ENCODE data around the gene NEFH. TPM values are rescaled to one million over a fixed set of nuclear protein-coding genes. Genes with fewer than 3 reads are reported as not detected.
"Not testable (repeated sequence)": the region's sequence is repeated elsewhere in the genome, so short reads cannot be mapped to it uniquely, and the experiment has no call there.

Gene NEFH
- total and polyA plus RNA-seq, 3 experiments from 2014 or later: 1.6 to 7.1 (median 6.3) TPM

DNA sequence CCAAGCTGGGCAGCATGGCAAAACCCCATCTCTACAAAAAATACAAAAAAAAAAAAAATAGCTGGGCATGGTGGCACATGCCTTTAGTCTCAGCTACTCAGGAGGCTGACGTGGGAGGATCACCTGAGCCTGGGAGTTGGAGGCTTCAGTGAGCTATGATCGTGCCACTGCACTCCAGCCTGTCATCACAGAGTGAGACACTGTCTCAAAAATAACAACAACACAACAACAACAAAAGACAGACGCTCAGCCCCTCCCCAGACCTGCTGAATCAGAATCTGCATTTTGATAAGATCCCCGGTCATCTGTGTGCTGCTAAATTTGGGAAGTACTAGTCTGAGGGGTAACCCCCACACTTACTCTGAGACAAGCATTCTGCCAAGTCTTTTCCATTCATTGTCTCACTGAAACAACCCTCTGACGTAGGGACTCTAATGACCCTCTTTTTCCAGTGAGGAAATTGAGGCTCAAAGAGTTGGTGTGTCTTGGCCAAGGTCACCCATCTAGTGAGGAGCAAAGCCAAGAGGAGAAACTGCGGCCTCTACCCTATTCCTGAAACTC lies 7.5 kb downstream of the NEFH start:
- Mint-ChIP-seq H3K4me1 (no peaks in the 10 kb centered on the region), H3K27me3 (peaks cover 0 to 2% of the 10 kb centered on the region in 2 donors), H3K36me3 (peaks cover 0 to 4% (median 1%) of the 10 kb centered on the region in 3 donors), H3K4me3 (no peak overlapping the region), H3K9me3 (no peaks in the 10 kb centered on the region), H3K27ac (no peak overlapping the region)
- H3K4me3 ChIP-seq (ENCODE audit: low read length): no peak overlapping the region
- DNase-seq: no peak
- no peaks in the 10 kb centered on the region for H3K27me3 ChIP-seq (ENCODE audit: insufficient read depth, low read length, poor library complexity, severe bottlenecking)
- CTCF ChIA-PET: interaction anchor here (0.9 kb wide), 1 partner anchor 92 kb away, joined by 3 read pairs; no protein-coding TSS in a partner anchor
- POLR2A ChIA-PET: no interaction called here
- H3K9me3 ChIP-seq (ENCODE audit: low read length): no peaks in the 10 kb centered on the region
- H3K4me1 ChIP-seq (ENCODE audit: insufficient read depth, low read length): no peaks in the 10 kb centered on the region
- H3K27ac ChIP-seq (ENCODE audit: low read depth, low read length): no peak overlapping the region
- no peaks in the 10 kb centered on the region for H3K36me3 ChIP-seq (ENCODE audit: insufficient read depth, low read length)

DNA sequence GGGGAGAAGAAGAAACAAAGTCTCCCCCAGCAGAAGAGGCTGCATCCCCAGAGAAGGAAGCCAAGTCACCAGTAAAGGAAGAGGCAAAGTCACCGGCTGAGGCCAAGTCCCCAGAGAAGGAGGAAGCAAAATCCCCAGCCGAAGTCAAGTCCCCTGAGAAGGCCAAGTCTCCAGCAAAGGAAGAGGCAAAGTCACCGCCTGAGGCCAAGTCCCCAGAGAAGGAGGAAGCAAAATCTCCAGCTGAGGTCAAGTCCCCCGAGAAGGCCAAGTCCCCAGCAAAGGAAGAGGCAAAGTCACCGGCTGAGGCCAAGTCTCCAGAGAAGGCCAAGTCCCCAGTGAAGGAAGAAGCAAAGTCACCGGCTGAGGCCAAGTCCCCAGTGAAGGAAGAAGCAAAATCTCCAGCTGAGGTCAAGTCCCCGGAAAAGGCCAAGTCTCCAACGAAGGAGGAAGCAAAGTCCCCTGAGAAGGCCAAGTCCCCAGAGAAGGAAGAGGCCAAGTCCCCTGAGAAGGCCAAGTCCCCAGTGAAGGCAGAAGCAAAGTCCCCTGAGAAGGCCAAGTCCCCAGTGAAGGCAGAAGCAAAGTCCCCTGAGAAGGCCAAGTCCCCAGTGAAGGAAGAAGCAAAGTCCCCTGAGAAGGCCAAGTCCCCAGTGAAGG lies 9.2 kb downstream of the NEFH start:
- CTCF ChIA-PET: not testable (repeated sequence)

DNA sequence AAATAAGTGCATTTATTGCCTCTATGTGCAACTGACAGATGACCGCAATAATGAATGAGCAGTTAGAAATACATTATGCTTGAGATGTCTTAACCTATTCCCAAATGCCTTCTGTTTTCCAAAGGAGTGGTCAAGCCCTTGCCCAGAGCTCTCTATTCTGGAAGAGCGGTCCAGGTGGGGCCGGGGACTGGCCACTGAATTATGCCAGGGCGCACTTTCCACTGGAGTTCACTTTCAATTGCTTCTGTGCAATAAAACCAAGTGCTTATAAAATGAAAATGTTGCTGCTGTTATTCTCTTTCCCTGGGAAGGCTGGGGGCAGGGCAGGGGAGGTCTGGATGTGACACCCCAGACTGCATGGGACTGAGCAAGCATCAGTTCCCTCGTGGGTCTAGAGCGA lies 11.0 kb downstream of the NEFH start:
- H3K4me1 Mint-ChIP-seq: no peaks in the 10 kb centered on the region
- H3K4me3 Mint-ChIP-seq: no peak overlapping the region
- ChIA-PET POLR2A (no interaction called here), CTCF (no interaction called here)
- H3K27me3 ChIP-seq (ENCODE audit: insufficient read depth, low read length, poor library complexity, severe bottlenecking): no peaks in the 10 kb centered on the region
- no peak overlapping the region for H3K4me3 ChIP-seq (ENCODE audit: low read length)
- H3K27ac Mint-ChIP-seq: no peak overlapping the region
- no peaks in the 10 kb centered on the region for H3K36me3 ChIP-seq (ENCODE audit: insufficient read depth, low read length)
- no peak overlapping the region for H3K27ac ChIP-seq (ENCODE audit: low read depth, low read length)
- H3K9me3 ChIP-seq (ENCODE audit: low read length): no peaks in the 10 kb centered on the region
- peaks cover 4 to 11% (median 5%) of the 10 kb centered on the region in 3 donors for H3K36me3 Mint-ChIP-seq
- H3K4me1 ChIP-seq (ENCODE audit: insufficient read depth, low read length): no peaks in the 10 kb centered on the region
- no peaks in the 10 kb centered on the region for H3K9me3 Mint-ChIP-seq
- H3K27me3 Mint-ChIP-seq: no peaks in the 10 kb centered on the region
- no peak for DNase-seq

More for the DNA sequence above, 9.2 kb downstream of the NEFH start:
- H3K4me3 ChIP-seq (ENCODE audit: low read length); H3K36me3 ChIP-seq (ENCODE audit: insufficient read depth, low read length); H3K4me3 Mint-ChIP-seq; H3K9me3 Mint-ChIP-seq; H3K27me3 ChIP-seq (ENCODE audit: insufficient read depth, low read length, poor library complexity, severe bottlenecking); DNase-seq; H3K9me3 ChIP-seq (ENCODE audit: low read length); H3K27ac ChIP-seq (ENCODE audit: low read depth, low read length); H3K36me3 Mint-ChIP-seq; H3K4me1 Mint-ChIP-seq; POLR2A ChIA-PET; H3K27ac Mint-ChIP-seq; H3K27me3 Mint-ChIP-seq; H3K4me1 ChIP-seq (ENCODE audit: insufficient read depth, low read length): not testable (repeated sequence)

DNA sequence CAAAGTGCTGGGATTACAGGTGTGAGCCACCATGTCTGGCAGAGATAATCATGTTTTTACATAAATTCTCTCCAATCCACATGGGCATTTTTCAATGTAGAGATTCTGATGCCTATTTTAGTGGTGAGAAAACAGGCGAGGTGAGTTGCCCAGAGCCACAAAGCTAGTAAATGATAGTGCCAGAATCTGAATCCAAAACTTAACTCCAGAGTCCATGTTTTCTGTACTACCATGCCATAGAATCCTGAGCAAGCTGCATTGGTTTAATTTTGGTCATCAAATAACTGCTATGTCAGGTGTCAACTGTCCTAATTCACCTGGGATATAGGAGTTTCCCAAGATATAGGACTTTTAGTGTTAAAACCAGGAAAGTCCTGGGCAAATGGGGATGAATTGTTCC lies 13.6 kb downstream of the NEFH start:
- Histone ChIP-seq H3K36me3 (ENCODE audit: insufficient read depth, low read length) (no peaks in the 10 kb centered on the region), H3K9me3 (ENCODE audit: low read length) (no peaks in the 10 kb centered on the region), H3K27me3 (ENCODE audit: insufficient read depth, low read length, poor library complexity, severe bottlenecking) (no peaks in the 10 kb centered on the region), H3K27ac (ENCODE audit: low read depth, low read length) (no peak overlapping the region), H3K4me3 (ENCODE audit: low read length) (no peak overlapping the region), H3K4me1 (ENCODE audit: insufficient read depth, low read length) (no peaks in the 10 kb centered on the region)
- peaks cover 4 to 10% (median 6%) of the 10 kb centered on the region in 3 donors for H3K36me3 Mint-ChIP-seq
- H3K27ac Mint-ChIP-seq: no peak overlapping the region
- ChIA-PET CTCF (no interaction called here), POLR2A (no interaction called here)
- no peak for DNase-seq
- no peaks in the 10 kb centered on the region for H3K27me3 Mint-ChIP-seq
- no peak overlapping the region for H3K4me3 Mint-ChIP-seq
- H3K9me3 Mint-ChIP-seq: no peaks in the 10 kb centered on the region
- H3K4me1 Mint-ChIP-seq: no peaks in the 10 kb centered on the region

DNA sequence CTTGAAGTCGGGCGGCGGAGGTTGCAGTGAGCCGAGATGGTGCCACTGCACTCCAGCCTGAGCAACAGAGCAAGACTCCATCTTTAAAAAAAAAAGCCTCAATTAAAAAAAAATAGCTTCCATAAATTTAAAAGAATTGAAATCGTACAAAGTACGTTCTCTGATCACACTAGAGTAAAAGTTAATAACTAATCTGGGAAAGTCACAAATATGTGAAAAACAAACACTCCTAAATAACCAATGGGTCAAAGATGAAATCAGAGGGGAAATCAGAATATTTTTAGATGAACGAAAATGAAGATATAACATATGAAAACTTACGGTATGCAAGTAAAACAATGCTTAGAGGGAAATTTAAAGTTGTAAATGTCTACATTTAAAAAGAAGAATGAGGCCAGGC lies 19.8 kb downstream of the NEFH start:
- ChIA-PET POLR2A (no interaction called here), CTCF (no interaction called here)

DNA sequence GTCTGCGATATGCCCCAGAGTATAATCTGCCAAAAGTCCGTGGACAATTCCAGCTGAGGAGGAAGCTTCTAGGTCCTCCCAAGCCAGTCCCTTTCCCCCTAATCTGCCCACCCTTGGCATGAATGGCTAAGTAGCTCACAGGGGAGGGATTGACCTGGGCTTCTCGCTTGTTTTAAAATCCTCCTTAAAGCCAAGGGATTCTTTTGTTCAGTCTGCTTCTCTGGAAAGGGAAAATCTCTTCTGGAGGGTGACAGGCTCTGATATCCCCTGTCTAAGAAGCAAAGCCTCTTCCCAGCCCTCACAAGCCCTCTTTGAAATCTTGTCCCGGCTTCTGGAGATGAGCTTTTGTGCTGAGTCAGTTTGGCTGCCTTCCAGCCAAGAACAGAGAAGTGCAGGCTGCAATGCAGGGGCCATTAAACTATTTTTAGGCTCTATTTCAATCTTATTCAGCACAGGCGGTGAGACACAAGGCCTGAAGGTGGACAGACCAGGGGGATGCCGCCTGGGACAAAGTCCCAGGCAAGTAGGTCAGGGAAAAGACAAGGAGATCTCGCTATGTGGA lies 23.9 kb downstream of the NEFH start:
- Mint-ChIP-seq H3K36me3 (peaks cover 0 to 52% (median 10%) of the 10 kb centered on the region in 3 donors), H3K9me3 (no peaks in the 10 kb centered on the region), H3K27me3 (no peaks in the 10 kb centered on the region), H3K4me1 (no peaks in the 10 kb centered on the region), H3K4me3 (no peak overlapping the region), H3K27ac (peak overlapping the region in 2 of 8 donors; percentile 20 to 26)
- Histone ChIP-seq H3K9me3 (ENCODE audit: low read length) (no peaks in the 10 kb centered on the region), H3K4me1 (ENCODE audit: insufficient read depth, low read length) (no peaks in the 10 kb centered on the region), H3K27me3 (ENCODE audit: insufficient read depth, low read length, poor library complexity, severe bottlenecking) (no peaks in the 10 kb centered on the region), H3K4me3 (ENCODE audit: low read length) (no peak overlapping the region), H3K27ac (ENCODE audit: low read depth, low read length) (no peak overlapping the region), H3K36me3 (ENCODE audit: insufficient read depth, low read length) (peaks cover 12% of the 10 kb centered on the region)
- DNase-seq: no peak
- ChIA-PET POLR2A (no interaction called here), CTCF (no interaction called here)

More for the DNA sequence above, 19.8 kb downstream of the NEFH start:
- no peak for DNase-seq
- Mint-ChIP-seq H3K27ac (no peak overlapping the region), H3K27me3 (no peaks in the 10 kb centered on the region), H3K4me1 (no peaks in the 10 kb centered on the region), H3K36me3 (peaks cover 0 to 21% (median 9%) of the 10 kb centered on the region in 3 donors), H3K9me3 (no peaks in the 10 kb centered on the region), H3K4me3 (no peak overlapping the region)
- Histone ChIP-seq H3K4me1 (ENCODE audit: insufficient read depth, low read length) (no peaks in the 10 kb centered on the region), H3K27me3 (ENCODE audit: insufficient read depth, low read length, poor library complexity, severe bottlenecking) (no peaks in the 10 kb centered on the region), H3K9me3 (ENCODE audit: low read length) (no peaks in the 10 kb centered on the region), H3K36me3 (ENCODE audit: insufficient read depth, low read length) (no peaks in the 10 kb centered on the region), H3K4me3 (ENCODE audit: low read length) (no peak overlapping the region), H3K27ac (ENCODE audit: low read depth, low read length) (no peak overlapping the region)

DNA sequence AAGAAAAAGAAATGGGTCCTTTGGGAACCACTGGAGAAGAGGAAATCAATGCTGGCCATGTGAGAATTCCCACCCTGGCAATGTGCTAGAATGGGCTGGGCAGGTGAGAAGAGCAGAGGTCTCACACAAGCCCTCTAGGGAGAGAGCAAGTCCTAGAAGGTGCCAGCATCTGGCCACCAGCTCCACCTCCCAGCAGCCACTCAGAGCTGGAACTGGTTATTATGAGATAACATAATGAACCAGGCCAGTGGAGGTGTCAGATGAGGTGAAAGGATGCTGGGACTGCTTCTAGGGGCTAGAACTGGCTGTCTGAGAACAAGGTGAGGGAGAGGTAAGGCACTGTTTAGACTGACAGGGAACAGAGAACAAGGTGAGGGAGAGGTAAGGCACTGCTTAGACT lies 29.3 kb downstream of the NEFH start:
- H3K9me3 Mint-ChIP-seq: no peaks in the 10 kb centered on the region
- Histone ChIP-seq H3K4me1 (ENCODE audit: insufficient read depth, low read length) (no peaks in the 10 kb centered on the region), H3K9me3 (ENCODE audit: low read length) (no peaks in the 10 kb centered on the region), H3K36me3 (ENCODE audit: insufficient read depth, low read length) (peaks cover 31% of the 10 kb centered on the region), H3K27me3 (ENCODE audit: insufficient read depth, low read length, poor library complexity, severe bottlenecking) (no peaks in the 10 kb centered on the region), H3K27ac (ENCODE audit: low read depth, low read length) (no peak overlapping the region), H3K4me3 (ENCODE audit: low read length) (no peak overlapping the region)
- no peaks in the 10 kb centered on the region for H3K27me3 Mint-ChIP-seq
- H3K4me3 Mint-ChIP-seq: no peak overlapping the region
- no peak for DNase-seq
- H3K36me3 Mint-ChIP-seq: peaks cover 0 to 78% (median 13%) of the 10 kb centered on the region in 3 donors
- ChIA-PET POLR2A (no interaction called here), CTCF (no interaction called here)
- peak overlapping the region in 3 of 8 donors; percentile 38 to 46 (median 44) for H3K27ac Mint-ChIP-seq
- H3K4me1 Mint-ChIP-seq: no peaks in the 10 kb centered on the region

DNA sequence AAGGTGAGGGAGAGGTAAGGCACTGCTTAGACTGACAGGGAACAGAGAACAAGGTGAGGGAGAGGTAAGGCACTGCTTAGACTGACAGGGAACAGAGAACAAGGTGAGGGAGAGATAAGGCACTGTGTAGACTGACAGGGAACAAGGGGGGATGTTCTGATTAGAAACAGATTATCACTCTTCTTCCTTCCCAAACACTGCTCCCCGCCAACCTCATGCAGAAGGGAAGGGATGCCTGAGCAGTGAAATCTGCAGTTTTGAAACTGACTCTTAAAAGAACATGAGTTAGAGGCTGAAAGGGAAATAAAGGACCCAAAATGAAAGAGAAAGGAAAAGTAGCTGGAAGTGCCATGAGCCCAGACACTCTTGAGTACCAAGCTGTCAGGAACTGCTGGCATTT lies 29.8 kb downstream of the NEFH start:
- Mint-ChIP-seq H3K36me3 (peaks cover 0 to 80% (median 13%) of the 10 kb centered on the region in 3 donors), H3K27ac (peak overlapping the region in 4 of 8 donors; percentile 62 to 84 (median 75)), H3K4me1 (no peaks in the 10 kb centered on the region), H3K9me3 (no peaks in the 10 kb centered on the region), H3K4me3 (no peak overlapping the region), H3K27me3 (no peaks in the 10 kb centered on the region)
- Histone ChIP-seq H3K36me3 (ENCODE audit: insufficient read depth, low read length) (peaks cover 31% of the 10 kb centered on the region), H3K4me3 (ENCODE audit: low read length) (no peak overlapping the region), H3K4me1 (ENCODE audit: insufficient read depth, low read length) (no peaks in the 10 kb centered on the region), H3K27me3 (ENCODE audit: insufficient read depth, low read length, poor library complexity, severe bottlenecking) (no peaks in the 10 kb centered on the region), H3K27ac (ENCODE audit: low read depth, low read length) (no peak overlapping the region), H3K9me3 (ENCODE audit: low read length) (no peaks in the 10 kb centered on the region)
- ChIA-PET CTCF (no interaction called here), POLR2A (no interaction called here)
- DNase-seq: no peak

Data from CD8-positive, alpha-beta memory T cell (primary cell).